H1 (cell line): ENCODE data around the gene BMPR1A. TPM values are rescaled to one million over a fixed set of nuclear protein-coding genes. Genes with fewer than 3 reads are reported as not detected.
A peak's percentile ranks its signal among the peaks of the same experiment; 100 is the strongest.
"Not testable (repeated sequence)": the region's sequence is repeated elsewhere in the genome, so short reads cannot be mapped to it uniquely, and the experiment has no call there.

Source experiments
- CTCF ChIA-PET: fragments of 300-600 bp; sonication (Branson Sonifier 250); formaldehyde crosslinking; loops from one replicate; lab custom pipeline; 2021; ENCODE audit not compliant: partially characterized antibody; lab: Charles Lee
- POLR2A ChIA-PET: fragments of 300-600 bp; sonication (Branson Sonifier 250); formaldehyde crosslinking; loops from one replicate; lab custom pipeline; 2021; ENCODE audit warnings: inconsistent platforms; ENCODE audit not compliant: partially characterized antibody; lab: Charles Lee
- DNase-seq, 2 experiments: peaks; one replicate each; pipeline versions ENCODE4 v3.0.0 to v3.0.0-alpha.2; 2010 to 2022; ENCODE audit warnings: low spot score in 2 of 2, low read depth in 1 of 2, mixed read lengths in 1 of 2
- FAIRE-seq: peaks from 2 replicates; lab custom pipeline; 2011; peaks lifted over from hg19 to GRCh38; lab: Jason Lieb, UNC
- H2AFZ ChIP-seq: 2 replicates; pipeline ENCODE4 v1.8.1; 2012; ENCODE audit warnings: low read length, inconsistent platforms
- H2AK5ac ChIP-seq: 2 replicates; pipeline ENCODE4 v1.6.1; 2013; ENCODE audit warnings: low read depth, low read length
- H2BK120ac ChIP-seq: replicated peaks from 2 replicates; pipeline ENCODE3; 2013; ENCODE audit warnings: low read depth, low read length, inconsistent platforms
- H2BK12ac ChIP-seq: 2 replicates; pipeline ENCODE4 v1.6.1; 2013; ENCODE audit warnings: low read depth, low read length
- H2BK15ac ChIP-seq: 2 replicates; pipeline ENCODE4 v1.6.1; 2013; ENCODE audit warnings: low read length
- H2BK20ac ChIP-seq: 2 replicates; pipeline ENCODE4 v1.6.1; 2013; ENCODE audit warnings: low read length
- H2BK5ac ChIP-seq: 2 replicates; pipeline ENCODE4 v1.6.1; 2013; ENCODE audit warnings: low read depth, low read length
- H3K14ac ChIP-seq: 2 replicates; pipeline ENCODE4 v1.6.1; 2013; ENCODE audit warnings: inconsistent platforms; ENCODE audit not compliant: insufficient read length
- H3K18ac ChIP-seq: 2 replicates; pipeline ENCODE4 v1.6.1; 2013; ENCODE audit warnings: low read length; ENCODE audit errors: extremely low read depth
- H3K23ac ChIP-seq: 2 replicates; pipeline ENCODE4 v1.6.1; 2013; ENCODE audit warnings: inconsistent platforms; ENCODE audit not compliant: insufficient read length
- H3K23me2 ChIP-seq: 2 replicates; pipeline ENCODE4 v1.6.1; 2013; ENCODE audit warnings: low read depth, low read length
- H3K27ac ChIP-seq: 2 replicates; pipeline ENCODE4 v1.6.1; 2011; ENCODE audit warnings: low read depth, low read length, inconsistent platforms
- H3K27me3 ChIP-seq, 4 experiments: replicated peaks in 1 of 4; 1 replicate in 1 of 4; 2 replicates in 3 of 4; pipeline versions ENCODE4 v1.6.1 to v1.8.1; 2011 to 2013; ENCODE audit warnings: low read length in 3 of 4, mild to moderate bottlenecking in 3 of 4, inconsistent platforms in 2 of 4, mixed read lengths in 2 of 4, moderate library complexity in 1 of 4; ENCODE audit not compliant: control insufficient read depth in 3 of 4, insufficient read depth in 3 of 4; ENCODE audit errors: extremely low read depth in 1 of 4
- H3K36me3 ChIP-seq, 4 experiments: 2 replicates each; pipeline versions ENCODE4 v1.6.1 to v1.8.1; 2011 to 2013; ENCODE audit warnings: mild to moderate bottlenecking in 4 of 4, low read length in 3 of 4, moderate library complexity in 2 of 4, control low read depth in 1 of 4, inconsistent platforms in 1 of 4; ENCODE audit not compliant: insufficient read depth in 4 of 4, control insufficient read depth in 2 of 4
- H3K4ac ChIP-seq: replicated peaks from 2 replicates; pipeline ENCODE3; 2013; ENCODE audit warnings: low read length, low read depth, mixed read lengths, inconsistent platforms; ENCODE audit not compliant: insufficient read length
- H3K4me1 ChIP-seq, 4 experiments: replicated peaks in 1 of 4; 1 replicate in 1 of 4; 2 replicates in 3 of 4; pipeline versions ENCODE4 v1.6.1 to v1.8.1; 2011 to 2013; ENCODE audit warnings: low read length in 3 of 4, inconsistent platforms in 2 of 4, mixed read lengths in 1 of 4; ENCODE audit not compliant: insufficient read depth in 4 of 4, control insufficient read depth in 3 of 4
- H3K4me2 ChIP-seq, 2 experiments: 2 replicates each; pipeline versions ENCODE4 v1.6.1 to v1.8.1; 2011 to 2013; ENCODE audit warnings: low read depth in 2 of 2, low read length in 2 of 2, control low read depth in 1 of 2, inconsistent platforms in 1 of 2, mild to moderate bottlenecking in 1 of 2; ENCODE audit not compliant: insufficient read depth in 1 of 2
- H3K4me3 ChIP-seq, 4 experiments: fragments of 200-600, 300-600 bp in 1 of 4; sonication (generic), shearing (Covaris generic), sonication (Bioruptor Twin) in 1 of 4; 2 replicates each; pipeline versions ENCODE4 v1.5.1 to v1.8.1; 2011 to 2016; ENCODE audit warnings: low read length in 4 of 4, low read depth in 3 of 4, control low read depth in 2 of 4, inconsistent platforms in 2 of 4, mild to moderate bottlenecking in 2 of 4, mixed read lengths in 1 of 4, moderate library complexity in 1 of 4; ENCODE audit not compliant: insufficient read depth in 2 of 4; ENCODE audit errors: extremely low read depth in 1 of 4
- H3K56ac ChIP-seq: replicated peaks from 2 replicates; pipeline ENCODE3; 2013; ENCODE audit warnings: low read depth, mild to moderate bottlenecking, mixed read lengths, low read length, inconsistent platforms; ENCODE audit not compliant: insufficient read length
- H3K79me1 ChIP-seq: 2 replicates; pipeline ENCODE4 v1.6.1; 2013; ENCODE audit warnings: low read depth, low read length, control low read depth
- H3K79me2 ChIP-seq, 2 experiments: 2 replicates each; pipeline versions ENCODE4 v1.6.1 to v1.8.1; 2012 to 2013; ENCODE audit warnings: low read length in 2 of 2, mild to moderate bottlenecking in 2 of 2, inconsistent platforms in 1 of 2; ENCODE audit not compliant: insufficient read depth in 2 of 2, control insufficient read depth in 1 of 2
- H3K9ac ChIP-seq, 4 experiments: replicated peaks in 1 of 4; 1 replicate in 1 of 4; 2 replicates in 3 of 4; pipeline versions ENCODE4 v1.6.1 to v1.8.1; 2011 to 2013; ENCODE audit warnings: low read depth in 3 of 4, low read length in 3 of 4, control low read depth in 2 of 4, mild to moderate bottlenecking in 2 of 4, moderate library complexity in 2 of 4, inconsistent platforms in 1 of 4; ENCODE audit errors: extremely low read depth in 1 of 4
- H3K9me3 ChIP-seq, 2 experiments: 2 replicates each; pipeline versions ENCODE4 v1.6.1 to v1.8.1; 2012 to 2013; ENCODE audit warnings: mild to moderate bottlenecking in 2 of 2, moderate library complexity in 2 of 2, control low read depth in 1 of 2, inconsistent platforms in 1 of 2, low read depth in 1 of 2, low read length in 1 of 2, mixed read lengths in 1 of 2; ENCODE audit not compliant: insufficient read depth in 2 of 2
- H4K20me1 ChIP-seq, 2 experiments: replicated peaks in 1 of 2; 2 replicates each; pipeline versions ENCODE3 to v1.8.1; 2011 to 2013; ENCODE audit warnings: inconsistent platforms in 2 of 2, low read length in 2 of 2, mild to moderate bottlenecking in 1 of 2; ENCODE audit not compliant: insufficient read depth in 2 of 2, control insufficient read depth in 1 of 2
- H4K5ac ChIP-seq: 2 replicates; pipeline ENCODE4 v1.6.1; 2013; ENCODE audit warnings: low read length, low read depth, mixed read lengths, inconsistent platforms; ENCODE audit not compliant: insufficient read length
- H4K8ac ChIP-seq: 2 replicates; pipeline ENCODE4 v1.8.0; 2013; ENCODE audit warnings: mild to moderate bottlenecking, moderate library complexity, low read length, inconsistent platforms; ENCODE audit not compliant: insufficient read depth; ENCODE audit errors: extremely low read depth
- H4K91ac ChIP-seq: replicated peaks from 2 replicates; pipeline ENCODE3; 2013; ENCODE audit warnings: low read length, mixed read lengths, inconsistent platforms; ENCODE audit not compliant: insufficient read length
- POLR2A ChIP-seq, 2 experiments: IDR thresholded peaks; 1 replicate in 1 of 2; 2 replicates in 1 of 2; pipeline ENCODE4 v1.6.1; 2011; ENCODE audit warnings: low read depth in 2 of 2, low read length in 2 of 2, mild to moderate bottlenecking in 2 of 2; ENCODE audit errors: control extremely low read depth in 1 of 2
- WGBS, 2 experiments: shearing (Covaris generic) in 1 of 2; methylation state at CpG; one replicate each; pipeline versions ENCODE4 v1.1.6 to v1.1.7; 2013 to 2015; ENCODE audit warnings: low lambda C conversion rate in 2 of 2, mixed read lengths in 2 of 2, inconsistent platforms in 1 of 2, low coverage in 1 of 2, missing lambda C conversion rate in 1 of 2; ENCODE audit not compliant: insufficient replicate concordance in 2 of 2, insufficient coverage in 1 of 2, insufficient read length in 1 of 2; ENCODE audit errors: extremely low coverage in 1 of 2, missing lambda C conversion rate in 1 of 2; 5-methylcytosine and 5-hydroxymethylcytosine counted together
- polyA plus RNA-seq, 7 experiments: library from polyadenylated mRNA; depleted of rRNA in 3 of 7; stranded (reverse) in 5 of 7; unstranded in 2 of 7; fragments of >200 nt in 5 of 7; fragments of 200-250 nt in 2 of 7; gene quantifications; 1 replicate in 5 of 7; 2 replicates in 1 of 7; 4 replicates in 1 of 7; pipeline versions ENCODE4 v1.2.1 to v1.2.3, GENCODE V29; 2011 to 2013; ENCODE audit warnings: missing spikeins in 2 of 7, mixed read lengths in 2 of 7
- total RNA-seq: library from RNA; stranded (reverse); fragmentation: NEBNext Ultra II Directional; extraction: Animal tissue kit (Norgen Biotek cat#: 25700); gene quantifications from 2 replicates; pipeline ENCODE4 v1.2.1, GENCODE V29; 2021

The BMPR1A gene
- total and polyA plus RNA-seq, 2 of the 8 experiments (the other 6 are each of a cell fraction or from before 2014, with no cell fraction given) = 34.4 to 129 TPM

GRCh38 chr10:86934162-86934711, 177.8 kb downstream of the BMPR1A start:
- H3K79me1 ChIP-seq, H2BK12ac ChIP-seq, H4K5ac ChIP-seq, H3K4me1 ChIP-seq, H4K20me1 ChIP-seq, H3K4me2 ChIP-seq, H3K4ac ChIP-seq, FAIRE-seq, H3K9ac ChIP-seq, H3K14ac ChIP-seq, H3K79me2 ChIP-seq, H3K27ac ChIP-seq, H3K4me3 ChIP-seq, H2BK15ac ChIP-seq, H3K56ac ChIP-seq, H3K18ac ChIP-seq, H4K91ac ChIP-seq, H3K23me2 ChIP-seq, H2AK5ac ChIP-seq, H2AFZ ChIP-seq, H3K9me3 ChIP-seq, DNase-seq, H2BK5ac ChIP-seq, H4K8ac ChIP-seq, H2BK120ac ChIP-seq, H2BK20ac ChIP-seq, H3K27me3 ChIP-seq, H3K23ac ChIP-seq: not testable (repeated sequence)
- POLR2A ChIA-PET = interaction anchor here (0.8 to 1.0 kb wide), 2 partner anchors 8 to 263 kb away, joined by 3 to 5 read pairs; no protein-coding TSS in a partner anchor
- WGBS, 2 experiments = 83% methylated on average over 6 of the region's 6 CpGs; no CpG with 5 or more reads in 1 of the 2 experiments
- CTCF ChIA-PET = interaction anchor here (0.8 to 26.4 kb wide), 7 partner anchors 9 to 248 kb away, joined by 3 to 975 read pairs (median 3); partner anchors contain the start of genes ADIRF, MMRN2 and SNCG
- peaks cover 0 to 23% (median 8%) of the 10 kb centered on the region in 4 experiments; a peak in 6 of 8 replicates for H3K36me3 ChIP-seq
- TF ChIP-seq POLR2A (IDR thresholded peaks at IDR 0.05; ENCODE audit: control extremely low read depth in 1 of 2, low read depth in 2 of 2, low read length in 2 of 2) = peak in 1 of 2 experiments; percentile 8; a peak in 1 of 3 replicates
